HG03571 (cell line): Measurements from ENCODE around the gene SNU13.
"Not testable (repeated sequence)": the region's sequence is repeated elsewhere in the genome, so short reads cannot be mapped to it uniquely, and the experiment has no call there.

Experiments
- ATAC-seq: cut with Tn5 transposase; IDR thresholded peaks from one replicate; pipeline ENCODE4 v1.9.1; 2021; ENCODE audit not compliant: unreplicated experiment

SNU13 gene

DNA sequence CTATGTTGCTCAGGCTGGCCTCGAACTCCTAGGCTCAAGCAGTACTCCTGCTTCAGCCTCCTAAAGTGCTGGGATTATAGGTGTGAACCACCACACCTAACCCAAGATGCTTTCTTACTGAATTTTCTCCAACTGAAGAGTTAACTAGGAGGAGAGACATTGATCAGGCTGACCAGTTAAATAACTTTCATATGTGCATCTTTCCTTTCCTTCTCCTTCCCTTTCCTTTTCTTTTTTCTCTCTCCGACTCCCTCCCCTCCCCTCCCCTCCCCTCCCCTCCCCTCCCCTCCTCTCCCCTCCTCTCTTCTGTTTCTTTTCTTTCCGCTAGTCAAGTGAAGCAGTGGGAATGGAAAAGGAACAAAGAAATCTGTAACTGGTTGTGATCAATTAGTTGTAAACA, 40.9 kb downstream of the SNU13 start:
- no peak for ATAC-seq

DNA sequence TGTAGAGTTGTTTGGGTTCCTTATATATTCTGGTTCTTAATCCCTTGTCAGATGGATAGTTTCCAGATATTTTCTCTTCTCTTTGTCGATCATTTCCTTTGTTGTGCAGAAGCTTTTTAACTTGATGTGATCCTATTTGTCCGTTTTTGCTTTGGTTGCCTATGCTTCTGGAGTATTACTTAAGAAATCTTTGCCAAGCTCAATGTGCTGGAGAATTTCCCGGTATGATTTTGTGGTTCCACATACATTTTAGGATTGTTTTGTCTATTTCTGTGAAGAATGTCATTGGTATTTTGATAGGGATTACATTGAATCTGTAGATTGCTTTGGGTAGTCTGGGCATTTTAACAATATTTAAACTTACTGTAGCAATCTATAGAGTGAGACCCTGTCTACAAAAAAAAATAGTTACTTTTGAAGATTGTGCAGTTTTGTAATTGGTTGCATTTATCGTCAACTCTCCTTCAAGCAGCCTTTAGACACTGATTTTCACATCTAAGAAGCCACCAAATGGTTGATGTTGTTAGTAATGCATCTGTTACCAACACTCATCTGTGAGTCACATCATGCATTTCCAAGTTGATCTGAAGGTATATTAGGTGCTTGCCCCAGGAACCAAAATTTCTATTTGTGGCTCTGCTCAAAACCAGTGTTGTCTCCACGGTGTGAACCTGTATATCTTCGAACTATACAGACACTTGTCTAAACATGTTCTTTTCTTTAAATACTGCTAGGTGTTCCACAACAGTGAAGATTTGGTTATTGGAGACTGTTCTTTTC, 46.1 kb downstream of the SNU13 start:
- ATAC-seq = no peak

DNA sequence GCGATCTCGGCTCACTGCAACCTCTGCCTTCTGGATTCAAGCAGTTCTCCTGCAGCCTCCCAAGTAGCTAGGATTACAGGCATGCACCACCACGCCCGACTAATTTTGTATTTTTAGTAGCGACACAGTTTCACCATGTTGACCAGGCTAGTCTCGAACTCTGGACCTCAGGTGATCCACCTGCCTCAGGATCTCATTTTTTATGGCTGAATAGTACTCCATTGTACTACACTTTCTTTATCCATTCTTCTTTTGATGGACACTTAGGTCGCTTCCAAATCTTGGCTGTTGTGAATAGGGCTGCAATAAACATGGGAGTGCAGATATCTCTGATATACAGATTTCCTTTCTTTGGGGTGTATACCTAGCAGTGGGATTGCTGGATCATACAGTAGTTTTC, 46.8 kb downstream of the SNU13 start:
- ATAC-seq = no peak

- no peak for ATAC-seq
Observed at GRCh38 chr22:41638748-41639147, 49.9 kb downstream of the SNU13 start.

DNA sequence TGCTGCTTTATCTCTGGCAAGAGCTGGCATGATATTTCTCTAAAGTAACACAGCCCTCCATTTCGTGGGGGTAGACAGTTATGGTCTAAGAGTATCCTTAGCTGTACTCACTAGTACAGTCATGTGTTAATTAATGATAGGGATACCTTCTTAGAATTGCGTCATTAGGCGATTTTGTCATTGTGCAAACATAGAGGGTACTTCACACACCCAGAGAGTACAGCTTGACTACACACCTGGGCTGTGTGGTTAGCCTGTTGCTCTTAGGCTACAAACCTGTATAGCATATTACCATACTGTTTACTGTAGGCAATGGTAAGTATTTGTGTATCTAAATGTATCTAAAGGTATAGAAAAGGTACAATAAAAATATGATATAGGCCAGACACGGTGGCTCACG, 50.5 kb downstream of the SNU13 start:
- no peak for ATAC-seq

GRCh38 chr22:41637623-41638022, 51.0 kb downstream of the SNU13 start:
- ATAC-seq = not testable (repeated sequence)

DNA sequence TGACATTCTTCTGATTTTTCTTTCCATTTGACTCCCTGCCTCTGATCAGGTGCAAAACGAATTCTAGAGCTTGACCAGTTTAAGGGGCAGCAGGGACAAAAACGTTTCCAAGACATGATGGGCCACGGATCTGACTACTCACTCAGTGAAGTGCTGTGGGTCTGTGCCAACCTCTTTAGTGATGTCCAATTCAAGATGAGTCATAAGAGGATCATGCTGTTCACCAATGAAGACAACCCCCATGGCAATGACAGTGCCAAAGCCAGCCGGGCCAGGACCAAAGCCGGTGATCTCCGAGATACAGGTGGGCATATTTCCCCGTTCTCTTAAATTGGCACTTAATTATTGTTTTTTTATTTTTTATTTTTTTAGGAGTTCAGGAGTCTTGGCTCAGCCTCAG, 52.2 kb downstream of the SNU13 start:
- no peak for ATAC-seq

- ATAC-seq = not testable (repeated sequence)
Observed at GRCh38 chr22:41634610-41635009, 54.1 kb downstream of the SNU13 start.

DNA sequence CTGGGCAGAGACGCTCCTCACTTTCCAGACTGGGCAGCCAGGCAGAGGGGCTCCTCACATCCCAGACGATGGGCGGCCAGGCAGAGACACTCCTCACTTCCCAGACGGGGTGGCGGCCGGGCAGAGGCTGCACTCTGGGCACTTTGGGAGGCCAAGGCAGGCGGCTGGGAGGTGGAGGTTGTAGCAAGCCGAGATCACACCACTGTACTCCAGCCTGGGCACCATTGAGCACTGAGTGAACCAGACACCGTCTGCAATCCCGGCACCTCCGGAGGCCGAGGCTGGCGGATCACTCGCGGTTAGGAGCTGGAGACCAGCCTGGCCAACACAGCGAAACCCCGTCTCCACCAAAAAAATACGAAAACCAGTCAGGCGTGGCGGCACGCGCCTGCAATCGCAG, 57.1 kb downstream of the SNU13 start:
- not testable (repeated sequence) for ATAC-seq

DNA sequence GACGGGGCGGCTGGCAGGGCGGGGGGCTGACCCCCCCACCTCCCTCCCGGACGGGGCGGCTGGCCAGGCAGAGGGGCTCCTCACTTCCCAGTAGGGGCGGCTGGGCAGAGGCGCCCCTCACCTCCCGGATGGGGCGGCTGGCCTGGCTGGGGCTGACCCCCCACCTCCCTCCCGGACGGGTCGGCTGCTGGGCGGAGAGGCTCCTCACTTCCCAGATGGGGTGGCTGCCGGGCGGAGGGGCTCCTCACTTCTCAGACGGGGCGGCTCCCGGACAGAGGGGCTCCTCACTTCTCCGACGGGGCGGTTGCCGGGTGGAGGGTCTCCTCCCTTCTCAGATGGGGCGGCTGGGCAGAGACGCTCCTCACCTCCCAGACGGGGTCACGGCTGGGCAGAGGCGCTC, 57.6 kb downstream of the SNU13 start:
- ATAC-seq = not testable (repeated sequence)

GRCh38 chr22:41625577-41625976, 63.1 kb downstream of the SNU13 start:
- no peak for ATAC-seq
